OCI-LY3 (cell line): ENCODE results near the gene DHX40.
A peak's percentile ranks its signal among the peaks of the same experiment; 100 is the strongest.

Source experiments
- H2AFZ ChIP-seq: fragments of 200-600, 300-600 bp; shearing (Covaris generic); 2 replicates; pipeline ENCODE4 v1.6.0; 2014; ENCODE audit warnings: antibody characterized with exemption, low read depth, low read length
- H3K27ac ChIP-seq: fragments of 200-600, 300-600 bp; sonication (generic); 2 replicates; pipeline ENCODE4 v1.5.1; 2014; ENCODE audit warnings: mild to moderate bottlenecking, low read length, moderate library complexity, mixed read lengths
- H3K27me3 ChIP-seq: fragments of 200-600, 300-600 bp; sonication (generic); 2 replicates; pipeline ENCODE4 v1.6.1; 2014; ENCODE audit warnings: low read depth, low read length, mixed read lengths
- H3K36me3 ChIP-seq: fragments of 200-600, 300-600 bp; sonication (generic); replicated peaks from 2 replicates; pipeline ENCODE3; 2014; ENCODE audit warnings: low read depth, low read length, mixed read lengths
- H3K4me1 ChIP-seq: fragments of 300-600, 200-600 bp; sonication (generic); 2 replicates; pipeline ENCODE4 v1.6.1; 2014; ENCODE audit warnings: low read length, mixed read lengths
- H3K4me2 ChIP-seq: fragments of 200-600, 300-600 bp; sonication (generic); 2 replicates; pipeline ENCODE4 v1.6.1; 2014; ENCODE audit warnings: low read length, mixed read lengths
- H3K4me3 ChIP-seq: fragments of 300-600, 200-600 bp; sonication (generic); 2 replicates; pipeline ENCODE4 v1.5.1; 2014; ENCODE audit warnings: antibody characterized with exemption, mild to moderate bottlenecking, low read length, moderate library complexity
- H3K79me2 ChIP-seq: fragments of 300-600, 200-600 bp; shearing (Covaris generic); 2 replicates; pipeline ENCODE4 v1.6.1; 2014; ENCODE audit warnings: mild to moderate bottlenecking, low read length, mixed read lengths
- H3K9ac ChIP-seq: fragments of 300-600, 200-600 bp; shearing (Covaris generic); 2 replicates; pipeline ENCODE4 v1.6.0; 2014; ENCODE audit warnings: mild to moderate bottlenecking, low read length, moderate library complexity
- H3K9me3 ChIP-seq: fragments of 200-600, 300-600 bp; shearing (Covaris generic); 2 replicates; pipeline ENCODE4 v1.6.1; 2014; ENCODE audit warnings: low read length, mixed read lengths; ENCODE audit not compliant: insufficient read depth
- H4K20me1 ChIP-seq: fragments of 200-600, 300-600 bp; sonication (generic); 2 replicates; pipeline ENCODE4 v1.6.1; 2016; ENCODE audit warnings: low read length, mixed read lengths; ENCODE audit not compliant: insufficient read depth
- EZH2phosphoT487 ChIP-seq: fragments of 200-600 bp; shearing (Covaris generic); IDR thresholded peaks from 2 replicates; pipeline ENCODE4 v1.6.1; 2018; ENCODE audit warnings: antibody characterized with exemption, mixed run types, low read depth
- TF ChIP-seq, protein P1 (sequence below): fragments of 200-600, 300-600 bp; sonication (generic); IDR thresholded peaks from 2 replicates; pipeline ENCODE4 v1.5.1; 2014; ENCODE audit warnings: antibody characterized with exemption, low read length, low read depth

DHX40 gene

DNA sequence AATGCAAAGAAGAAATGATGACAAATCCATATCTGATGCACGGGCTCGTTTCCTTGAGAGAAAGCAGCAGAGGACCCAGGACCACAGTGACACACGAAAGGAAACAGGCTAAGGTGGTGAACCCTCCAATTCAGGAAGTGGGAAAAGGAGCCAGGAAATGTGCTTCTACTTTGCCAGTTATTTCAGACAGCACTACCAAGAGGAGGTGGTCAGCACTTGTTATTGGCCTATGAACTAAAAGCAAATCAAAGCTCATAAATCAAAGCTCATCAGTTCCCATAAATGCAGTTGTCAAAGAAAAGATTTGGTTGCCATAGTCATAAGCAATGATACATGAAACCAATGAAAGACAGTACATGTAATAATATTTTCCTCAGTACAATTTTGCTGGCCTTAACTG lies 41.7 kb downstream of the DHX40 start:
- Histone ChIP-seq H3K4me2 (no peak overlapping the region), H4K20me1 (no peaks in the 10 kb centered on the region), H3K9me3 (no peaks in the 10 kb centered on the region), H3K27ac (no peak overlapping the region), H3K4me3 (no peak overlapping the region), H3K27me3 (no peaks in the 10 kb centered on the region), H2AFZ (no peak overlapping the region), H3K79me2 (no peaks in the 10 kb centered on the region), H3K9ac (no peak overlapping the region), H3K4me1 (no peaks in the 10 kb centered on the region), H3K36me3 (peaks cover 22% of the 10 kb centered on the region)
- no peak for TF ChIP-seq EZH2phosphoT487
- TF ChIP-seq, protein P1, sequence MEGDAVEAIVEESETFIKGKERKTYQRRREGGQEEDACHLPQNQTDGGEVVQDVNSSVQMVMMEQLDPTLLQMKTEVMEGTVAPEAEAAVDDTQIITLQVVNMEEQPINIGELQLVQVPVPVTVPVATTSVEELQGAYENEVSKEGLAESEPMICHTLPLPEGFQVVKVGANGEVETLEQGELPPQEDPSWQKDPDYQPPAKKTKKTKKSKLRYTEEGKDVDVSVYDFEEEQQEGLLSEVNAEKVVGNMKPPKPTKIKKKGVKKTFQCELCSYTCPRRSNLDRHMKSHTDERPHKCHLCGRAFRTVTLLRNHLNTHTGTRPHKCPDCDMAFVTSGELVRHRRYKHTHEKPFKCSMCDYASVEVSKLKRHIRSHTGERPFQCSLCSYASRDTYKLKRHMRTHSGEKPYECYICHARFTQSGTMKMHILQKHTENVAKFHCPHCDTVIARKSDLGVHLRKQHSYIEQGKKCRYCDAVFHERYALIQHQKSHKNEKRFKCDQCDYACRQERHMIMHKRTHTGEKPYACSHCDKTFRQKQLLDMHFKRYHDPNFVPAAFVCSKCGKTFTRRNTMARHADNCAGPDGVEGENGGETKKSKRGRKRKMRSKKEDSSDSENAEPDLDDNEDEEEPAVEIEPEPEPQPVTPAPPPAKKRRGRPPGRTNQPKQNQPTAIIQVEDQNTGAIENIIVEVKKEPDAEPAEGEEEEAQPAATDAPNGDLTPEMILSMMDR = no peak

DNA sequence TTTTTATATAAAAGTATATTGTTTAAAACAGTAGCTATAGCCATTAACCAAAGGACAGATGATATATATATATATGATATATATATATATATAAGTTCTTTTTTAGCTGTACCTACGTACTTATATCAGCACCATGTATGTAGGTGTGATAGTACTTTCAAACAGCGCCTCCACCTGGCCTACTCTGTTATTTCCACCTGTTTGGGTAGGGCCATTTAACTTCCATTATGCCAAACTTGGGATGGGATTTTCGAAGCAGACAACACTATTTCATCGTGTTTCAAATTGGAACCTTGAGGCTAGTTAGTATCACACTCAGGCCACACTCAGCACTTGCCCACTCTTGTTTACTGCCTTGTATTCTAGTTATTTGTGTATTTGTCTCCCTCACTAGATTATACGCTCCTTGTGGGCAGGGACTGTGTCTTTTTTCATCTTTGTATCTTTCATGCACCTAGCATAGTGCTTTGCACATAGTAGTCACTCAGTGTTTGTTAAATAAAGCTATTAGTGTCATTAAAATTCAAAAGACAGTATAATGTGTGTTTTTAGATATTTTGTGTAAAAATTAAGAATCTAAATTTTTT lies 42.5 kb downstream of the DHX40 start:
- Histone ChIP-seq H3K9ac (no peak overlapping the region), H3K4me3 (no peak overlapping the region), H3K79me2 (no peaks in the 10 kb centered on the region), H3K27me3 (no peaks in the 10 kb centered on the region), H4K20me1 (no peaks in the 10 kb centered on the region), H3K36me3 (peaks cover 15% of the 10 kb centered on the region), H3K9me3 (no peaks in the 10 kb centered on the region), H2AFZ (no peak overlapping the region), H3K4me1 (no peaks in the 10 kb centered on the region), H3K4me2 (no peak overlapping the region), H3K27ac (no peak overlapping the region)
- TF ChIP-seq, protein P1 = peak; percentile 32; the same call in 1 of the 2 replicates
- TF ChIP-seq EZH2phosphoT487 = no peak

DNA sequence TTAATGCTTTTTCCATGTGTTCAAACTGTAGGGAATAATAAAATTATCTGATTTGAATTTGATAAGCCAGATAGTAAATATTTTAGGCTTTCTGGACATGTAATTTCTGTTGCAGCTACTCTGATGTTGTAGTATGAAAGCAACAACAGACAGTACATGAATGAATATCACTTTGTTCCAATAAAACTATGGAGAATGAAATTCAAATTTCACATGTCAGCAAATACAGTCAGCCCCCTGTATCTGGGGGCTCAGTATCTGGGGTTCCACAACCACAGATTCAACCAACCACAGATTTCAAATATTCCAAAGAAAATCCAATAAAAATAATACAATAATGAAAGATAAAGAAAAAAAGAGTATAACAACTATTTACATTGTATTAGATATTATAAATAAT lies 46.1 kb downstream of the DHX40 start:
- no peak overlapping the region for H3K4me2 ChIP-seq
- H3K27me3 ChIP-seq = no peaks in the 10 kb centered on the region
- no peaks in the 10 kb centered on the region for H3K79me2 ChIP-seq
- peaks cover 11% of the 10 kb centered on the region for H3K36me3 ChIP-seq
- no peak overlapping the region for H3K4me3 ChIP-seq
- H3K27ac ChIP-seq = no peak overlapping the region
- no peaks in the 10 kb centered on the region for H4K20me1 ChIP-seq
- TF ChIP-seq, protein P1 = no peak
- TF ChIP-seq EZH2phosphoT487 = no peak
- no peak overlapping the region for H3K9ac ChIP-seq
- no peak overlapping the region for H2AFZ ChIP-seq
- H3K4me1 ChIP-seq = no peaks in the 10 kb centered on the region
- no peaks in the 10 kb centered on the region for H3K9me3 ChIP-seq

DNA sequence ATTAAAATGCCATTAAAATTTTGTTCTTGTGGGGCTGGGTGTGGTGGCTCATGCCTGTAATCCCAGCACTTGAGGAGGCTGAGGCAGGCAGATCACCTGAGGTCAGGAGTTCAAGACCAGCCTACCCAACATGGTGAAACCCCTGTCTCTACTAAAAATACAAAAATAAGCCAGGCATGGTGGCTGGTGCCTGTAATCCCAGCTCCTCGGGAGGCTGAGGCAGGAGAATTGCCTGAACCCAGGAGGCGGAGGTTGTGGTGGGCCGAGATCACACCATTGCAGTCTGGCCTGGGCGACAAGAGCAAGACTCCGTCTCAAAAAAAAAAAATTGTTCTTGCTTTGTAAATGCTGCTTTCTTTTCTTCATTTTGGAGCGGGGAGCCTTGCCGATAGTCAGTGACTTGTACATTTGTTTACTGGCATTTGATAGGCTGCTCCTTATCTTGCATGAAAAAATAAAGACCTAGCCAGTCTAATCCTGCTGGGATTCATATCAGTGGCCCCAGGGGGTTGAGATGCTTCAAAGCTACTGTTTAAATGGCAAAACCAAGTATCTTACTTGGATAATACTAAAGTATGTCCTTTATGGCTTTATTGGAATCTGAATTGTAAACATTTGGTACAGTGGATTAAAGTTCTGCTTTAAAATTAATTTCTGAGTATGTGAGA lies 51.0 kb downstream of the DHX40 start:
- Histone ChIP-seq H3K4me3 (no peak overlapping the region), H3K9ac (no peak overlapping the region), H3K4me1 (peaks cover 12% of the 10 kb centered on the region), H3K27me3 (no peaks in the 10 kb centered on the region), H3K4me2 (no peak overlapping the region), H3K27ac (no peak overlapping the region), H3K36me3 (no peaks in the 10 kb centered on the region), H3K9me3 (no peaks in the 10 kb centered on the region), H4K20me1 (peaks cover 8% of the 10 kb centered on the region), H2AFZ (no peak overlapping the region), H3K79me2 (peaks cover 34% of the 10 kb centered on the region)
- TF ChIP-seq, protein P1 = no peak
- TF ChIP-seq EZH2phosphoT487 = no peak
